CD4-positive, alpha-beta T cell treated with Interleukin-15 for 4 hours (primary cell): ENCODE measurements around the gene S100A11.
"Not testable (repeated sequence)": the region's sequence is repeated elsewhere in the genome, so short reads cannot be mapped to it uniquely, and the experiment has no call there.

Experiments used
- DNase-seq: peaks from one replicate; pipeline ENCODE4 v3.0.0-alpha.2; 2020; ENCODE audit warnings: low spot score

S100A11 gene

DNA sequence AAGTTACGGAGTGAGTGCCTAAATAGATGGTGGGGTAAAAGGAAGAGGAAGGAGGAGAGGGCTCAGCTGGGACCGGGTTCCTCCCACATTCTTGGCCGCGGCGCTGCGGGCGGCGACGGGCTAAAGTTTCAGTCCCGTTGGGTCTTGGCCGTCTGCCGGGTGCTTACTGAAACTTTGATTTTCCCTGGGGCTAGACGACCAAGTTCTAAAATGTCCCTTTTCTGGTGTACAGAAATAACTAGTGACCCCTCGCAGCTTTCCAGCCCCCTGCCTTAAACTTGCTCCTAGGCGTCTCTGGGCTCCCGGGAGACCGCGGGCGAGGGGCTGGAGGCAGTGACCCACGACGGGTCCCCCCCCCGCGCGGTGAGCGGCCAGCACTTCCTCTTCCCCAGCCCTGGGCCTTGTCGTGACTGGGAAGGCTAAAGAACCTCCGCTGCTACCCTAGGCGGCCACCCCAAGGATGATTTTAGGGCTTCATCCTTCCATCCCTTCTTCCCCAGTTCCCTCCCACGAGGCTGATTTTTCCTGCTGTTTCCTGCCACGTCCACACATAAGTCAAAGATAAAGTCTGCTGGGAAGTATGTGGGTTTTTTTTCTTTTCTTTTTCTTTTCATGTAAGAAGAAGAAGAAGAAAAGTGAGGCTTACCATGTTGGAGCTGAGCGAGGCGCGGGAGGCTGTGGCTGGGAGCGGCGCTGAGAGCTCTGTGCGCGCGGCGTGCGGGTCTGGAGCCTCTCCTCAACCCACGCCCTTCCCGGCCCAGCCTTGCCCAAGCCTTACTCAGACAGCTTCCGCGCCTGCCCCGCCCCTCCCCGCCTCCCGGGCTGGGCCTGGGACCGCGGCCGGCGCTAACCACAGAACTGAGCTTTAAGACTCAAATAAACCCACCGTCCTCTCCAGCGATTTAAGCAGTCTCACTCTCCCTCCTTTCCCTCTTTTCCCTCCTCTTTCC is at the start of gene S100A11:
Gene S100A11 (minus strand): TSS at position 738 of the 950 bp plus-strand sequence. CDS start 89 bp downstream, at position 649.
- peak; percentile 85 for DNase-seq

DNA sequence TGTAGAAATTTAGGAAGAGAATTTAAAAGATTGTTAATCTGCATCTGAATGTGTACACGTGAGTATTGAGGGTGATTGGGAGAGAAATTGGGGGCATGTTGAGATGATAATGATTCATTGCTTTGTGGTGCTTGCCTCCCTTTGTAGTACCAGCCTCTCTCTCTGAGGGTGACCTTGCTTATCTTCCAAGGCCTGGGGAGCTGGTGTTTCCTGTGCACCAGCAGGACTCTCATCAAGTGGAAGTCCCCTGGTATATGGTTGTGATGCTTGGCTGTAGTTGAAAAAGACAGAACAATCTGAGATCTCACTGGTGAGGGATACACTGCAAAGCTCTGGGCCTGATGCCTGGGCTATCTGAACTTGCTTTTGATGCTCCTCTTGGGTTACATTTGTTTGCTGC is 48.0 kb upstream of the S100A11 start:
- no peak for DNase-seq

- DNase-seq: not testable (repeated sequence)
Observed at GRCh38 chr1:152081026-152081425, 44.2 kb upstream of the S100A11 start.

DNA sequence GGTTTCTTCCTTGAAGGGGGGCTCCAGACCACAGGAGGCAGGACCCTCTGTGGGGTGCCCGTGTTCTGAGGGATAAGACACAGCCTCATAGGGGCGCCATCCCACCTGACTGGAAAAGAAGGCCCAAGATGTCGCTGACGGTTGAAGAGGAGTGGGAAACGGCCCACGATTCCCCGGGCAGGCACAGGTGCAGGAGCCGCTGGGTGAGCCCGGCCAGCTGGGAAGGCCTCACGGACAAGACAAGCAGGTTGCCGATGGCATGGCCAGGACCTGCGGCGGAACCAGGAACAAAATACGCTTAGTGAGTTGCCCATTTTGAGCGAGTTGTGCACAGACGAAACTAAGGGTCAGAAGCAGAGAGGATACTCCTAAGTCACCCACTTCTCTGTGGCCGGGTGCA is 43.7 kb upstream of the S100A11 start:
- not testable (repeated sequence) for DNase-seq

- no peak for DNase-seq
Observed at GRCh38 chr1:152078831-152079441, 42.1 kb upstream of the S100A11 start.

DNA sequence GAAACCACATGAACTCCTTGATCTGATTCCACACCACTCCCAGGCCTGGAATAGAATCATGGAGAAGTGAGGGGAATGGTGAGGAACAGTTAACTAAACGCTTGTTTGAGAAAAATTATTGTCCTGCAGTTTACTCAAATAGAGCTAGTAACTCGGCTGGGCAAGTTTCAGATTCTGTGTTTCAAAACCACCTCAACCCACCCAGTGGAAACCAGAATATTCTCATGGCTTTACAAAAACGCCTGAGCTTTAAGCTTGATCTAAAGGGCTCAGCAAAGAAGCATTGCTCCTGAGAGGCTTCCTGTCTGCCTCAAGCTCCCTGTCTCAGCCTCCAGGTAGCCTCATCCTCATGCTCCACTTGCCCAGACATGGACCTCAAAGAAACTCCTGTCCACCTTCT is 35.5 kb upstream of the S100A11 start:
- no peak for DNase-seq

DNA sequence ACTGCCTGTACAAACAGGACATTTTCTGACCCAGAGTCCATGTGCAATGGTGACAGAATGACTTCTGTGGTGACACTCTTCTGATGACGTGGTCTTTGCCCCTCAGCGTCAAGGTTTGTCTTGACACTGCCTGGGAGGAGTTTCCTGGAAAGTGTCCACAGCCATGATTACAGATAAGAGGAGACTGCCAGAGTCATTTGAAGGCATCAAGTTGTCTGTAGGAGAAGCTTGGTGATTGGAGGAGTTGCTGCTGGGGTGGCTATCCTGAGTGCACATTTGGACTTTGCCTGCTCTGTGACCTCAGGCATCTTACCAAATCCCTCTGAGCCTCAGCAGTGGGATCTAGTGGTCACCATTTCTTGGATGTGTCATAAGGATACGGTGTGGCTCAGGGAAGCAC is 34.3 kb upstream of the S100A11 start:
- DNase-seq: no peak

DNA sequence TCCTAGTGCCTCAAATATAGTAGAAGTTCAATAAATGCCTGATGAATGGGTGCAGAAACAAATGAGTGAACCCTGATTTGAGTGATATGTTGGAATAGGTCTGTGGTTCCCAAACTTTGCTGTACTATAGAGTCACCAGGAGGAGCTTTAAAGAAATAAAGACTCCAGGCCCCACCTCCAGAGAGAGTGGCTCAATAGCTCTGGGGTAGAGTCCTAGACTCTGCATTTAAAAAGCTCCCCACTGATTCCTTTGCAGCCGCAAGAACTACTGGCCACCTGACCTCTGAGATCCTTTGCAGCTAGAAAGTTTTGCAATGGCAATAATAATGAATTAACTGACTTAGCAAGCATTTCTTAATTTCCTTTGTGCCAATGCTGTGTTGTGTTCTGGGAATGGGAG is 31.1 kb upstream of the S100A11 start:
- DNase-seq: no peak

GRCh38 chr1:152067150-152067549 is 30.3 kb upstream of the S100A11 start:
- DNase-seq: no peak

- DNase-seq: no peak
Observed at GRCh38 chr1:152061952-152062351, 25.1 kb upstream of the S100A11 start.

GRCh38 chr1:152053375-152053774 is 16.6 kb upstream of the S100A11 start:
- no peak for DNase-seq

- peak; percentile 85 for DNase-seq
Observed at GRCh38 chr1:152052606-152053005, 15.8 kb upstream of the S100A11 start.

DNA sequence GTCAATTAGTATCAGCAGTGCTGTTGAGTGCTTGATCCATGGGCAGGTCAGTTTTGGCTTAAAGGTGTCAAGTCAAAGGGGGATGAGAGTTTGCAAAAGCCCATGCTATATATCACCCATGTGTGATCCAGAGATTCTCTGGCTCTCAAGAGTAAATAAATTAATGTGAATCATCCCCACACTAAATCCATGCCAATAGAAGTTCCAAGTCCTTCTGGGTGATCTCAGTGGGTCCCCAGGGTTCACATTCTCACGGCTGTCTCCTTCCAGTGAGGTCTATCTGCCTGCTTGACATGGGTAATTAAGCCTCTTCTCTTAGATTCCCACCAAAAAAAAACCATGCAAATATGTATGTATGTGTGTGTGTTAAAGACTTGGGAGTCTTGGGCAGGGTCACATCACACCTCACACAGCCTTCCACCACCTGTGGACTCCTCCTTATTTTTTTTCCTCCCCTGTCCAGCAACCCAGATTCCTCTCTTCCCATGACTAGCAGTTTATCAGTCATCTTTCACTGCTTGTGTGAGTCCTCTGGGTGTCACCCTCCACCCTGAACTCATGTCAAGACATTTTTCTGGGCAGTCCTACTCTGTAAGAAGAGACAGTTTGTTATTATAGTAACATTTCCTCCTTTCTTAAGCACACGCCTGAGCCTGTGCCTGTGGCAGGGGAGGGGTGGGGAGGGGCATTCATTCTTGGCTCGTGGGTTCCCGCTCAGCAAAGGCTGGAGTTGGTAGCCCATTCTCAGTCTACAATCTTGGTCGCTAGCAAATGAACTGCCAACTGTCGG is 14.3 kb upstream of the S100A11 start:
- DNase-seq: no peak

DNA sequence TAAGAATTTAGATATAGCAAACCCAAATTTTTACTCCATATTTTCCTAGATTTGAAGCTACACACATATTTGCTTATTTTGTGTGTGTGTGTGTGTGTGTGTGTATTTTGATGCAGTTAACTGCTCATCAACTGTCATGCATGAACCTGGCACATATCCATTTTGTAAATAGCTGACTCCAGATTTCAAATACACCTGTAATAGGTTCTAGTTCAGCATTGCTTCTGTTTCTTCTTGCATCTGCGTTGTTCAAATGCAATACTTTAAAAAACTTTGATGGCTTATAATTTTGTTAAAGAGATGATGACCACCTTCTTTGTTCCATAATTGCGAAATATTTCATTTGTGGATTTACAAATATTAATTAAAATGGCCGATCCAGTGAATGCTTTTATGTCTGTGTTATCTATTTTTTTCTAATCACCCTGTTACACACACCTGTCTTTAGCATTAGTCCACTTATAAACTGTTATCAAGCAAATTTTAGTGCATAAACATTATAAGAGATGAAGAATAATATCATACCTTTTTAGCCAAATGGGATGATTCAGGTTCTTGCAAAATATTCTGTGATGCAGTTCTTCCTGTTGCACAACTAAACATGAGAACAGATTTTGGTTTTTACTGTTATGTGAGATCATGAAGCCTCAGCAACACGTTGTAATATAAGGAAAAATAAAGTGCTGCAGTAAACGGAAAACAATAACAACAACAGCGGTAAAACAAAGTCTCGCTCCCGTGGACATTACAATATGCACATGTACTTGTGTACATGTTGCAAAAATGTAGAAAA is 12.7 kb upstream of the S100A11 start:
- no peak for DNase-seq

GRCh38 chr1:152048416-152049009 is 11.7 kb upstream of the S100A11 start:
- DNase-seq: peak; percentile 84

GRCh38 chr1:152047730-152048415 is 11.1 kb upstream of the S100A11 start:
- peak; percentile 94 for DNase-seq

DNA sequence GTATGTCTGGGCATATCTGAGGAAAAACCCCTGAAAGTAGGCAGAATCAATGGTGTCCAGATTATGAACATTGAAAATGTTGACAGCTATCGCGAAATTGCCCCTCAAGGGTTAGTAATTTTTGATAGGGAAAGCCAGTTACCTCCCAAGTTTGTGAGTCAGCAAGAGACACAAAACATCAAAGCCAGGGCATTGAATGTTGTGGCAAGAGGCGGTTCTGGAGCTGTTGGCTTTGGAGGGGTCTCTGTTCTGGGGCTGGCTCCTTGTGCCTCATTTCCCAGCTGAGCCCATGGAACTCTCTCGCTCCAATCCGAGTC is 10.6 kb upstream of the S100A11 start:
- peak; percentile 49 for DNase-seq

- DNase-seq: no peak
Observed at GRCh38 chr1:152044386-152044785, 7.6 kb upstream of the S100A11 start.

DNA sequence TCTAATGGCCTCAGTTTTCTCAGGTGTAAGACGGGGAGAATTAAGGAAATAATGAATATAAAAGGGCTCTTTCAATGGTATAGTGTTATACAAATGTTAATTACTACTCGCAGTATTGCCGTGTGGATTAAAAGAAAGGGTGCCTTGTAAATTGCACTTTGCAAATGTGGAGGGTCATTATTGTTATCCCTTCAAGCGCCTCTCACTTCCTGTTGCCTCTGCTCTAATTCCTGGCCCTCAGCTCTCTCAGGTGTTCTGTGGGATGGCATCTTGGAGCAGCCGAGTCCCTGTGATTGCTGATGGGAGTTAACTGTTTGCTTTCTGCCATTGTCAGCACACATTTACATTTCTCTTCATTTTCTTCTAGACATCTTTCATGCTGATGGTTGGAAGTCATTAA is 7.1 kb upstream of the S100A11 start:
- no peak for DNase-seq

- DNase-seq: no peak
Observed at GRCh38 chr1:152042030-152042429, 5.2 kb upstream of the S100A11 start.

DNA sequence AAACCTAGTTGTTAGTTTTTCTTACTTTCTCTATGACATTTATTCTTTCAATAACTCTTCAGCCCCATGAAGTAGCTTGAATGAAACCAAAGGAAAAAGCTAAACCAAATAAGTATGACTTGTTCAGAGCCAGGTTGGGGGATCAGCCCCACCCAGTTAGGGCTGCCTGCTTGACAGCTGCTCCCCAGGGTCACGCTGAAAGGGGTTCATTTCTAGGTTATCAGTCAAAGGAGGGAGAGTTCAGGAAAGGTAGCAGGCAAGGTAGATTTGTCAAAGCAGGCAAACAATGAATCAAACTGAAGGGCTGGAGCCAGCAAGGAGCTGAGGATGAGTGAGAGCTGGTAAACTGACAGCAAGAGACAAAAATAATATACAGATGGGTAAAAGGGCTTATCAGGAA is 3.1 kb upstream of the S100A11 start:
- DNase-seq: no peak
